ENCODE results near the gene SMPD2.
"Not testable (repeated sequence)": the region's sequence is repeated elsewhere in the genome, so short reads cannot be mapped to it uniquely, and the experiment has no call there.

SMPD2 gene

DNA sequence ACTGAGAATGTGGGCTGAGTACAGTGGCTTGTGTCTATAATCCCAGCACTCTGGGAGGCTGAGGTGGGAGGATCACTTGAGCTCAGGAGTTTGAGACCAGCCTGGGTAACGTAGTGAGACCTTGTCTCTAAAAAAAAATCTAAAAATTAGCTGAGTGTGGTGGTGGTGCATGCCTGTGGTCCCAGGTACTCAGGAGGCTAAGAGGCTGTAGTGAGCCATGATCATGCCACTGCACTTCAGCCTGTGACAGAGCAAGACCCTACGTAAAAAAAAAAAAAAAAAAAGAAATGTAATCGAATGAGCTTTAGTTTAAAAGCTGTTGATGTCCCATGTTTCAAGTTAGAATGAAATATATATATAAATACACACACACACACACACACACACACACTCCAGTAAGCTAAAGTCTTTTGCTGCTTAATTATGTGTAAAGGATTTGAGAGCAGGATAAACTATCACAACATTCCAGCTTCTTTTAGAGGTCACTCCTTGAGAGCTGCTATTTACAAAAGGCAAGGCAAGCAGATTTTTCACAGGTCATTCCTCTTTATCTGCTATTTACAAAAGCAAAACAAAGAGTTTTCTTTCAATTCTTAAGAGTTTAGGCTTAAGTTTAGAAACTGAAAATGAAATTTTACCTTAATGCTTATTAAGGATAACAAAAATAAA, 19.8 kb downstream of the SMPD2 start:
- DNase-seq (ENCODE audit: low read depth in 2 of 2, low spot score in 1 of 2): no peak

GRCh38 chr6:109461205-109461604, 20.7 kb downstream of the SMPD2 start:
- DNase-seq (ENCODE audit: low read depth in 2 of 2, low spot score in 1 of 2): not testable (repeated sequence)

GRCh38 chr6:109461733-109462526, 21.4 kb downstream of the SMPD2 start:
- no peak for DNase-seq (ENCODE audit: low read depth in 2 of 2, low spot score in 1 of 2)

DNA sequence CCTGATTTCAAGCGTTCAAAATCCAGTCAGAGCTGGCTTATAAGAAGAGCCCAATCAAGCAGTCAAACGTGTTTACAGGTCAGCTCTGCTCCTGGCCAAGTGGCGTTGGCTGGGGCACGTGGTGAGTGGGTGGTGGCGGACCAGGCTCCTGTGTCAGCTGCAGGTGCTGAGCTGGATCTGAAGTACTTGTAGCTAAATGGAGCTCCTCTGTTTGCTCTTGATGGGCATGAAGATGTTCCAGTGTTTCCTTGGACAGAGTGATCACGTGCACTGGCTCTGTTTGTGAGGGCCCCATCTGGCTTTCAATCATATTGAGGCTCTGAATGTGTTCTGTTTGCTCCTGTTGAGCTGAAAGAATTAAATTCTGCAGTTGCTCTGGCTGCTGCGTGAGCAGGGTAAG, 25.2 kb downstream of the SMPD2 start:
- no peak for DNase-seq (ENCODE audit: low read depth in 2 of 2, low spot score in 1 of 2)

DNA sequence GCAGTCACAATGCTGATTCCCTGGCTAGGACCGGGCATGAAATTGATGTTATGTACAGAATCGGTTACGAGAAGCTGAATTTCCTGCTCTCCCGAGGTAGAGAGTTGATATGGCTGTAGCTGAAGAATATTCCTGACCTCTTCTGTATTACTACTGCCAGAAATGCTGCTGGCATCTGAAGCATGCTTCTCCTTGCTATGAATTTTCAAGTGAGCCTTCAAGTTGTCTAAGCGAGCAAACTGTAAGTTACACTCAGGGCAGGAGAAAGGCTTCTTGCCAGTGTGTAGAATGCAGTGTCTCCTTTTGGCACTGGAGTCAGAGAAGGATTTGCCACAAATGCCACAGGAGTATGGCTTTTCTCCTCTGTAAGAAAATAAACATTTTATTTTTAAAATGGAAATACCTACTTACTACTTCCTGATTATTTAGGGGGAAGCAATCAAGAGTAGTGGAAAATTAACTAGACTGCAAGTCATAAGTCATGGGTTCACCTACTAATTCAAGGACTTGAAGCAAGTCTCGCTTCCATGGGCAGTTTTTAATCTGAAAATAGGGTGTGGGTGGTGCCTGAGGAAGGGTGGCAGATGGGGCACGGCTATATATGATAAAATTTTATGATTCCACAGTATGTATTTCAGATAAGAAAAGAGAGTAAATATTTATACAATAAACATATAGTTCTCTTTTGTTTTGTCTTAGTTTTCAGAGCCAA, 25.8 kb downstream of the SMPD2 start:
- no peak for DNase-seq (ENCODE audit: low read depth in 2 of 2, low spot score in 1 of 2)

DNA sequence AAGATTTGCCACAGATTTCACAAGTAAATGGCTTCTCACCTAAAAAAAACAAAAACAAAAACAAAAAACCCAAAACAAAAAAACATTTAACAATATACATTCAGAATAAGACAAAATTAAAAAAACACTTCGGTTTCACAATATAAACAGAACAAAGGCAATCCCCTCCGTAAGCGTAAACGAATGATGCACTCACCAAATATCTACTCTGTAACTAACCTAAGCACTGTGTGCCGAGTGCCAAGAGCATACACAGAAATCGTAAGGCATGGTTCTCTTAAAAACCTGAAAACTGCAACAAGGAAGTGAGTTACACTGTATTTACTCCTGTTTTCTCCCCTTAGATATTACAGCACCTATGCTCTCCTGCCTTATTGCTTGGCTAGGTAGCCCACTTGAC, 27.2 kb downstream of the SMPD2 start:
- DNase-seq (ENCODE audit: low read depth in 2 of 2, low spot score in 1 of 2): no peak

GRCh38 chr6:109469591-109470189, 29.2 kb downstream of the SMPD2 start:
- DNase-seq (ENCODE audit: low read depth in 2 of 2, low spot score in 1 of 2): no peak

DNA sequence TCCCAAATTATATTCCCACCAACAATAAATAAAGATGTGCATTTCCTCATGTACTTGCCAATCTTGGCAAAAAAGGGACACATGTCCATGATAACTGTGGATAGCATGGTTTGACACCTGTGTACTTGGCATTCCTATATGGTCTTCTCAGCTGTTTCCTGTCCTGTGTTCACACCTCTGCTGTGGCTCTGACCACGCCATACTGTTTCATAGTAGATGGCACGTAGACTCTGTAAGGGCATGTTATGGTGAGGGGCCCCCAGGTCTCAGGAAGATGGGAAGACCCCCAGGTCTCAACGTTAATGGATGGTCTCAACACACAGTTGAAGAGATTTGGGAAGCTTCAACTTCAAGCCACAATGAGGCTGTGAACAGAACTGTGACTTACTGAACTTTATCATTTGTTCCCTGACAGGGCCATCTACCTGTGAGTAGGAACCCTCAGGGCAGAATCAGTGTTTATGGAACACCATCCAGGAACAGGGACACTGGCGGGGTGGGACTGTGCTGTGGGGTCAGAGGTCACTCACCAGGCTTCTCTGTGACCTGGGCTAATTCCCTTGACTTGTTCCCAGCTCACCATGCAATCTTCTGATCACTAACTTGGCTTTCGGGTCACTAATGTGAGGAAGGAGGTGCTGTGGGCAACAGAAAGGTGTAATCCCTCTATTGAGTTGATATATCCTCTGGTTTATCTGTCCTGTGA, 30.7 kb downstream of the SMPD2 start:
- no peak for DNase-seq (ENCODE audit: low read depth in 2 of 2, low spot score in 1 of 2)

DNA sequence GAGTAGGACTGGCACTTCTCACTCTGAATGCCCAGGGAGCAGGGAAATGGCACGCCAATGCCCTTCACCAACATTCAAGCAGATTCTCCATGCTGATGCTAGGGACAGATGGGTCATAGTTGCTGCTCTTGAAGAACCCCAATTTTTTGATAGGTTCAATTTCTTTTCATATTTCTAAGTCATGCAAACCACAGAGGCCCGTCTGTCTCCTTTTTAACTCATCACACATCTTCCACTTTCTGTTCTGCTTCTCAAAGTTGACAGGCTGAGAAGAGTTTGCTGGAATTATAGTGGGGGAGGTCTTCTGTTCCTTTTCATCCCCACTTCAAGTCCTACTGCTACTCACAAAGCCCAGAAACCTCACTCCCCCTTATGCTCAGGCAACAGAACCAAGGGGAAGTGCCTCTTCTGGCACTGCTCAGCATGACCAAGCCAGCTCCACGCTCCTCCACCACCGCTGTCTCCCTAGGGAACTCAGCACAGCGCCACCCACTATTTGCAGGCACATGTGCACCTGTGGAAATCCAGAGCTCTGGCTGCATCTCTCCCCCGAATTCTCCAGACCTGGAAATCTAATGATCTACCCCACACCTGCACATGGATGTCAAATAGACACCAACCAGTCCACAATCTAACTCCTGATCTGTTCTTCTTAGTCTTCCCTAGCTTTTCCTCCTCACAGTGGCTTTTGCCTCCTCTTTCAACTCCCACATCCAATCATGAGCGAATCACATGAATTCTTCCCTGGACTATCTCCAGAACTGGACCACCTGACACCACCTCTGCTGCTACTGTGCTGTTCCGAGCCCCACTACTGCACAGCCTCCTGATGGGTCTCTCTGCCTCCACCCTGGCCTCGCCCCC, 31.8 kb downstream of the SMPD2 start:
- DNase-seq (ENCODE audit: low read depth in 2 of 2, low spot score in 1 of 2): no peak

DNA sequence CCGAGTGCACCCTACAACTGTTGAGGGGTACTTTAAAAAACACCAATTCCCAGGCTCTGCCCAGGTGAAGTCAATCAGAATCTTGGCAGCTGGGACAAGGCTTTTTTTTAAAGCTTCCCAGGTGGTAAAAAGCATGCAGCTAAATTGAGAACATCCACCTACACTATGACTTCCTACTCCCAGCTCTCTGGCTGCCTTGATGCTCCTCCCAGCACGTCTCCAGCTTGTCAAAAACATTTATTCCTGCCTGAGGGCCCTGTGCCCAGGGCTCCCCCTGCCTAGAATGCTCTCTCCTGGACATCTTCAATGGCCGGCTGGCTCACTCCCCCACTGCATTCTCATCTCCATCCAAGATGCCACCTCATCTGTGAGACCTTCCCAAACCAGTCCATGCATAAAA, 32.6 kb downstream of the SMPD2 start:
- no peak for DNase-seq (ENCODE audit: low read depth in 2 of 2, low spot score in 1 of 2)

DNA sequence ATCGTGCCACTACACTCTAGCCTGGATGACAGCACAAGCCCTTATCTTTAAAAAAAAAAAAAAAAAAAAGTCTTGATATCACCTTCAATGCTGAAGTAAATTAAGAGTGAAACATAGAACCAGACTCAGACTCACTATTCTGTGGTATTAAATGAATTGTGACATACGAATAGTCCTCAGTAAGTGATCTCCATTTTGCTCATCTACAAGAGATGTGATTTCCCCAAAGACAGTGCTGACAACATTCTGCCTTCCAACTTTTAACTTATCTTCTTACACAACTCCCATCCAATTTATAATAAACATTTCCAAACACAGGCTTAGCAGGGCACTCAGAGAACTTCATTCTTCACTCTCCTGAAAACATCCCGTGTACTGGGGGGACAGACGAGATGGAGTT, 34.5 kb downstream of the SMPD2 start:
- DNase-seq (ENCODE audit: low read depth in 2 of 2, low spot score in 1 of 2): no peak

GRCh38 chr6:109475625-109476024, 35.1 kb downstream of the SMPD2 start:
- DNase-seq (ENCODE audit: low read depth in 2 of 2, low spot score in 1 of 2): no peak

DNA sequence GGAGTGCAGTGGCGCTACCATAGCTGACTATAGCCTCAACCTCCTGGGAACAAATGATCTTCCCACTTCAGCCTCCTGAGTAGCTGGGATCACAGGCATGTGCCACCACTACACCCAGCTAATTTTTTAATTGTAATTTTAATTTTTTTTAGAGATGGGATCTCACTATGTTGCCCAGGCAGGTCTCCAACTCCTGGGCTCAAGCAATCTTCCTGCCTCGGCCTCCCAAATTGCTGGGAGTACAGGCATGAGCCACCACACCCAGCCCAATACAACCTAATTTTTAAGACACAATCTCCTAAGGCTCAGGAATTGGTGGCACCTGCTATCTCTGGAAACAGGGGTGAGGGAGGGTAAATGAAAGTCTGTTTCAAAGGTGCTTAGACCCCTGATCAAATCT, 36.7 kb downstream of the SMPD2 start:
- DNase-seq (ENCODE audit: low read depth in 2 of 2, low spot score in 1 of 2): no peak

- DNase-seq (ENCODE audit: low read depth in 2 of 2, low spot score in 1 of 2): no peak
Measured at GRCh38 chr6:109477725-109478124, 37.2 kb downstream of the SMPD2 start.

GRCh38 chr6:109478222-109478805, 37.8 kb downstream of the SMPD2 start:
- no peak for DNase-seq (ENCODE audit: low read depth in 2 of 2, low spot score in 1 of 2)

DNA sequence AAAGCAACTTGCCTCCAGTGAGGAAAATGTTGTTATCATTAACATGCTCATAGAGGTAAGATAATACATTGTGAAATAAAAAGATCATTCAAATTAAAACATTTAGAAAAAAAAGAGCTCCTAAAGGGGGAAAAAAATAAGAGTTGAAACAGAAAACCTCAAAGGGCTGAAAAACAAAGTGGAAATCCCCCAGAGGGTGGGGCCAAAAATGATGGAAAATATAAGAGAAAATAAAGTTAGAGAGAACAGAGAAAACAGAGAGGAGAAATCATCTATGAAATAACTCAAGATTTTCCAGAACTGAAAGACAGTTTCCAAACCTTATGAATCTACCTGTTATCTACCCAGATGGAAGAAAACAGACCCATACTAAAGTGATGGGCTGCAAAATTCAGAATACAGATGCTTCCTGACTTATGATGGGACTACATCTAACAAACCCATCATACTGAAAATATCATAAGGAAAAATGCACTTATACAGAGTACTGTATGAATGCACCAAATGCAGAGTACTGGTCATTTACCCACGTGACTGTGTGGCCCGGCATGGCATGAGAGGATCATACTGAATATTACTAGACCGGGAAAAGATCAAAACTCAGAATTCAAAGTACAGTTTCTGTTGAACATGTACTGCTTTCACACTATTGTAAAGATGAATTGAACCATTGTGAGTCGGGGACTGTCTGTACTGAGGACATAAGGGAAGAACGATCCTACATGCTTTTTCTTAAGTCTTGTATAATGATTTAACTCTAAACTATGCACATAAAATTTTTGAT, 38.5 kb downstream of the SMPD2 start:
- no peak for DNase-seq (ENCODE audit: low read depth in 2 of 2, low spot score in 1 of 2)

GRCh38 chr6:109480993-109481480, 40.5 kb downstream of the SMPD2 start:
- no peak for DNase-seq (ENCODE audit: low read depth in 2 of 2, low spot score in 1 of 2)

DNA sequence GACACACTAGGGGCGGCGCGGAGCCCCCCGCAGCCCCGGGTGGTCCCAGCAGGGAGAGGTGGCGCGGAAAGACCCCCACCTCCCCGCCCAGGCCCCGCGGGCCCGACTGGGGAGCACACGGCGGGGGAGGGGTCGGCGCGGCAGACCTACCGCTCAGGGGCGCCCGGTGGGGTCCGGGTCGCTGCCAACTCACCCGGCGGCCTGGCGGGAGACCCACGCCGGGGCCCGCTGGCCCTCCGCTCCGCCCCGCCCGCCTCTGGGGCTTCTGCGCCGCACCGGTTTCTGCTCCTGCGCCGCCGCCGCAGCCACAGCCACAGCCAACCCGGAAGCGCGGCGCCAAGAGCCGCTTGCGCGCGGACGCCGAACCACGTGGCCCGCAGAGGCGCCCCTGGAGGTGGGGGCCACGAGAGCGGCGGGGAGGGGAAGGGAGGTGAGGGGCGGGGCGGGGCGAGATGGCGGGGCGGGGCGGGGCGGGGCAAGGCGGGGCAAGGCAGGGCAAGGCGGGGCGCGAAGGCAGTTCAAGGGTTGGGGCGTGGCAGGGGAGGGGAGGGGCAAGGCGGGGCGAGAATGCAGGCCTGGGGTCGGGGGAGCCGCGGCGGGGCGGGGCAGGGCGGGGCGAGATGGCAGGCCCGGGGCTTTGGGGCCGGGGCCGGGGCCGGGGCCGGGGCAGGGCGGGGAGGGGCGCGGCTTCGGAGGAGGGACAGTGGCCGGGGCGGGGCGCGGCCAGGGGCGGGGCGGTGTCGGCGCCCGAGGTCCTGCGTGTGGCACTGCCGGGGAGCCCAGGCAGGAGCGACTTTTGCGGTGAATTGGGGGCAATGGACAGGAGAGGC, 42.6 kb downstream of the SMPD2 start, which contains the start of gene ZBTB24:
ZBTB24 (minus strand) TSS at position 315 of the 830 bp plus-strand sequence. CDS start 1,193 bp downstream, outside the sequence.
- peak; percentile 60 to 77 for DNase-seq (ENCODE audit: low read depth in 2 of 2, low spot score in 1 of 2)
